Measurements from ENCODE around the gene CCL4L2.
"Not testable (repeated sequence)": the region's sequence is repeated elsewhere in the genome, so short reads cannot be mapped to it uniquely, and the experiment has no call there.

Gene CCL4L2

GRCh38 chr17:36198831-36199465 lies 11.9 kb upstream of the CCL4L2 start:
- Histone ChIP-seq H3K36me3 (ENCODE audit: control insufficient read depth, insufficient read depth, low read length) (no peaks in the 10 kb centered on the region; the same call in 1 of the 2 replicates), H3K4me3 (replicated peaks; ENCODE audit: low read depth, low read length) (no peak overlapping the region), H3K27me3 (replicated peaks; ENCODE audit: control insufficient read depth, insufficient read depth, low read length) (no peaks in the 10 kb centered on the region)
- peak; percentile 50 for DNase-seq (ENCODE audit: extremely low read depth, insufficient read length)
- no peak for TF ChIP-seq CTCF (IDR thresholded peaks at IDR 0.05; ENCODE audit: insufficient read depth, low read length, poor library complexity, severe bottlenecking)

- DNase-seq (ENCODE audit: extremely low read depth, insufficient read length); H3K4me3 ChIP-seq (replicated peaks; ENCODE audit: low read depth, low read length); H3K36me3 ChIP-seq (ENCODE audit: control insufficient read depth, insufficient read depth, low read length); H3K27me3 ChIP-seq (replicated peaks; ENCODE audit: control insufficient read depth, insufficient read depth, low read length): not testable (repeated sequence)
These were observed 9.8 kb upstream of the CCL4L2 start for GRCh38 chr17:36201102-36201501.

GRCh38 chr17:36201506-36201905 lies 9.4 kb upstream of the CCL4L2 start:
- not testable (repeated sequence) for H3K36me3 ChIP-seq (ENCODE audit: control insufficient read depth, insufficient read depth, low read length); H3K4me3 ChIP-seq (replicated peaks; ENCODE audit: low read depth, low read length); DNase-seq (ENCODE audit: extremely low read depth, insufficient read length); H3K27me3 ChIP-seq (replicated peaks; ENCODE audit: control insufficient read depth, insufficient read depth, low read length)

GRCh38 chr17:36203335-36203734 lies 7.5 kb upstream of the CCL4L2 start:
- no peaks in the 10 kb centered on the region for H3K27me3 ChIP-seq (replicated peaks; ENCODE audit: control insufficient read depth, insufficient read depth, low read length)

GRCh38 chr17:36204724-36205500 lies 6.0 kb upstream of the CCL4L2 start:
- no peak overlapping the region for H3K4me3 ChIP-seq (replicated peaks; ENCODE audit: low read depth, low read length)
- no peak for DNase-seq (ENCODE audit: extremely low read depth, insufficient read length)
- no peaks in the 10 kb centered on the region for H3K36me3 ChIP-seq (ENCODE audit: control insufficient read depth, insufficient read depth, low read length)
- TF ChIP-seq CTCF (IDR thresholded peaks at IDR 0.05; ENCODE audit: insufficient read depth, low read length, poor library complexity, severe bottlenecking), result no peak
- H3K27me3 ChIP-seq (replicated peaks; ENCODE audit: control insufficient read depth, insufficient read depth, low read length), result no peaks in the 10 kb centered on the region

More at GRCh38 chr17:36203335-36203734, 7.5 kb upstream of the CCL4L2 start:
- no peak for TF ChIP-seq CTCF (IDR thresholded peaks at IDR 0.05; ENCODE audit: insufficient read depth, low read length, poor library complexity, severe bottlenecking)
- H3K4me3 ChIP-seq (replicated peaks; ENCODE audit: low read depth, low read length), result no peak overlapping the region
- no peaks in the 10 kb centered on the region for H3K36me3 ChIP-seq (ENCODE audit: control insufficient read depth, insufficient read depth, low read length)
- no peak for DNase-seq (ENCODE audit: extremely low read depth, insufficient read length)

GRCh38 chr17:36205637-36206485 lies 5.0 kb upstream of the CCL4L2 start:
- DNase-seq (ENCODE audit: extremely low read depth, insufficient read length), result no peak
- Histone ChIP-seq H3K4me3 (replicated peaks; ENCODE audit: low read depth, low read length) (no peak overlapping the region), H3K36me3 (ENCODE audit: control insufficient read depth, insufficient read depth, low read length) (no peaks in the 10 kb centered on the region), H3K27me3 (replicated peaks; ENCODE audit: control insufficient read depth, insufficient read depth, low read length) (no peaks in the 10 kb centered on the region)
- no peak for TF ChIP-seq CTCF (IDR thresholded peaks at IDR 0.05; ENCODE audit: insufficient read depth, low read length, poor library complexity, severe bottlenecking)

- DNase-seq (ENCODE audit: extremely low read depth, insufficient read length); H3K4me3 ChIP-seq (replicated peaks; ENCODE audit: low read depth, low read length); H3K27me3 ChIP-seq (replicated peaks; ENCODE audit: control insufficient read depth, insufficient read depth, low read length); H3K36me3 ChIP-seq (ENCODE audit: control insufficient read depth, insufficient read depth, low read length): not testable (repeated sequence)
These were observed 4.4 kb upstream of the CCL4L2 start for GRCh38 chr17:36206486-36206821.

- not testable (repeated sequence) for H3K4me3 ChIP-seq (replicated peaks; ENCODE audit: low read depth, low read length); DNase-seq (ENCODE audit: extremely low read depth, insufficient read length); H3K27me3 ChIP-seq (replicated peaks; ENCODE audit: control insufficient read depth, insufficient read depth, low read length); H3K36me3 ChIP-seq (ENCODE audit: control insufficient read depth, insufficient read depth, low read length)
These were observed 3.5 kb upstream of the CCL4L2 start for GRCh38 chr17:36207383-36207782.

Data from GM06990 (cell line).